SK-N-MC (cell line): Measurements from ENCODE around the gene OR7G1.
"Not testable (repeated sequence)": the region's sequence is repeated elsewhere in the genome, so short reads cannot be mapped to it uniquely, and the experiment has no call there.

Source experiments
- DNase-seq: peaks from one replicate; pipeline ENCODE4 v3.0.0-alpha.2; 2011; ENCODE audit warnings: low read depth, low spot score
- H3K27ac ChIP-seq: fragments of 200-600 bp; sonication (generic); 2 replicates; pipeline ENCODE4 v1.5.1; 2016; ENCODE audit warnings: mixed run types
- H3K36me3 ChIP-seq: fragments of 200-600 bp; sonication (generic); 2 replicates; pipeline ENCODE4 v1.6.1; 2017; ENCODE audit warnings: antibody characterized with exemption, low read length, mixed read lengths; ENCODE audit not compliant: insufficient read depth
- H3K4me3 ChIP-seq: fragments of 200-600 bp; sonication (generic); 2 replicates; pipeline ENCODE4 v1.5.1; 2016
- H3K9ac ChIP-seq: fragments of 200-600 bp; sonication (generic); 2 replicates; pipeline ENCODE4 v1.8.0; 2017; ENCODE audit warnings: mixed run types, mixed read lengths; ENCODE audit not compliant: insufficient read length
- H3K9me3 ChIP-seq: fragments of 200-600 bp; sonication (generic); 2 replicates; pipeline ENCODE4 v1.6.1; 2017; ENCODE audit warnings: low read depth, mild to moderate bottlenecking, antibody characterized with exemption, low read length, moderate library complexity, mixed read lengths
- EZH2 ChIP-seq: fragments of 200-600 bp; sonication (generic); IDR thresholded peaks from one replicate; pipeline ENCODE4 v1.6.1; 2017; ENCODE audit warnings: antibody characterized with exemption
- FOXP2 ChIP-seq: optimal IDR thresholded peaks from 2 replicates; pipeline ENCODE3; 2011; ENCODE audit warnings: mild to moderate bottlenecking, moderate library complexity; ENCODE audit not compliant: insufficient read depth; ENCODE audit errors: extremely low read length, control extremely low read depth
- POLR2AphosphoS5 ChIP-seq: IDR thresholded peaks from 2 replicates; pipeline ENCODE4 v1.6.1; 2012; ENCODE audit warnings: mild to moderate bottlenecking, low read depth, low read length, borderline replicate concordance

Gene OR7G1

GRCh38 chr19:9116547-9116946 is 984 bp upstream of the OR7G1 start:
- no peak overlapping the region for H3K4me3 ChIP-seq
- H3K27ac ChIP-seq, result no peak overlapping the region
- TF ChIP-seq FOXP2 (no peak), POLR2AphosphoS5 (no peak), EZH2 (no peak)
- DNase-seq, result no peak
- H3K9ac ChIP-seq, result no peak overlapping the region
- H3K9me3 ChIP-seq, result no peaks in the 10 kb centered on the region
- no peaks in the 10 kb centered on the region for H3K36me3 ChIP-seq

- Histone ChIP-seq H3K36me3 (no peaks in the 10 kb centered on the region), H3K4me3 (no peak overlapping the region), H3K9me3 (no peaks in the 10 kb centered on the region), H3K9ac (no peak overlapping the region), H3K27ac (no peak overlapping the region)
- no peak for DNase-seq
- TF ChIP-seq FOXP2 (no peak), EZH2 (no peak), POLR2AphosphoS5 (no peak)
Measured at GRCh38 chr19:9109959-9110358, 5.6 kb downstream of the OR7G1 start.

- Histone ChIP-seq H3K36me3 (no peaks in the 10 kb centered on the region), H3K4me3 (no peak within 1 kb of the TSS), H3K9me3 (no peaks in the 10 kb centered on the region), H3K27ac (no peak within 1 kb of the TSS), H3K9ac (no peak within 1 kb of the TSS)
- DNase-seq, result no peak
- TF ChIP-seq EZH2 (no peak), POLR2AphosphoS5 (no peak), FOXP2 (no peak)
Measured at GRCh38 chr19:9107375-9107774, 8.2 kb downstream of the OR7G1 start, which contains the start of gene OR7G2. OR7G2 (minus strand) TSS chr19:9107475; CDS start chr19:9103243, 4,232 bp downstream.

GRCh38 chr19:9086761-9087160 is 28.8 kb downstream of the OR7G1 start, which contains the start of gene OR1M1:
OR1M1 (plus strand) TSS chr19:9087061; CDS start chr19:9093245, 6,184 bp downstream.
- no peak within 1 kb of the TSS for H3K27ac ChIP-seq
- TF ChIP-seq FOXP2 (no peak), EZH2 (no peak), POLR2AphosphoS5 (no peak)
- no peak within 1 kb of the TSS for H3K4me3 ChIP-seq
- no peak within 1 kb of the TSS for H3K9ac ChIP-seq
- no peaks in the 10 kb centered on the region for H3K36me3 ChIP-seq
- DNase-seq, result no peak
- no peaks in the 10 kb centered on the region for H3K9me3 ChIP-seq

GRCh38 chr19:9078651-9079050 is 36.9 kb downstream of the OR7G1 start:
- Histone ChIP-seq H3K27ac (no peak overlapping the region), H3K9me3 (no peaks in the 10 kb centered on the region), H3K36me3 (no peaks in the 10 kb centered on the region), H3K4me3 (no peak overlapping the region), H3K9ac (no peak overlapping the region)
- DNase-seq, result no peak
- TF ChIP-seq FOXP2 (no peak), POLR2AphosphoS5 (no peak), EZH2 (no peak)

- no peak overlapping the region for H3K27ac ChIP-seq
- no peak overlapping the region for H3K9ac ChIP-seq
- H3K36me3 ChIP-seq, result no peaks in the 10 kb centered on the region
- no peak for DNase-seq
- H3K4me3 ChIP-seq, result no peak overlapping the region
- TF ChIP-seq POLR2AphosphoS5 (no peak), EZH2 (no peak), FOXP2 (no peak)
- H3K9me3 ChIP-seq, result no peaks in the 10 kb centered on the region
Measured at GRCh38 chr19:9076901-9077300, 38.7 kb downstream of the OR7G1 start.

- H3K27ac ChIP-seq, result no peak overlapping the region
- peak overlapping the region; percentile 4; the same call in 1 of the 2 replicates for H3K4me3 ChIP-seq
- H3K9ac ChIP-seq, result no peak overlapping the region
- no peaks in the 10 kb centered on the region for H3K9me3 ChIP-seq
- no peak for TF ChIP-seq EZH2
- H3K36me3 ChIP-seq, result no peaks in the 10 kb centered on the region
- peak; percentile 30 for DNase-seq
Measured at GRCh38 chr19:9075064-9075949, 40.3 kb downstream of the OR7G1 start.

- no peak for TF ChIP-seq FOXP2
- TF ChIP-seq POLR2AphosphoS5, result no peak
- no peak for TF ChIP-seq EZH2
- H3K9me3 ChIP-seq, result no peaks in the 10 kb centered on the region
- no peaks in the 10 kb centered on the region for H3K36me3 ChIP-seq
- no peak overlapping the region for H3K9ac ChIP-seq
- DNase-seq, result no peak
- no peak overlapping the region for H3K4me3 ChIP-seq
- no peak overlapping the region for H3K27ac ChIP-seq
Measured at GRCh38 chr19:9073806-9074205, 41.8 kb downstream of the OR7G1 start.

GRCh38 chr19:9071720-9072119 is 43.8 kb downstream of the OR7G1 start:
- H3K9ac ChIP-seq, H3K9me3 ChIP-seq, DNase-seq, H3K36me3 ChIP-seq, H3K4me3 ChIP-seq, H3K27ac ChIP-seq: not testable (repeated sequence)
